A549 (cell line): ENCODE data around the gene COMT. TPM values are rescaled to one million over a fixed set of nuclear protein-coding genes. Genes with fewer than 3 reads are reported as not detected.

Experiments
- ATAC-seq, 2 experiments: fragments of 200-7000 bp in 1 of 2; fragments of >200 bp in 1 of 2; cut with Nextera tagmentation in 1 of 2; cut with Tn5 transposase in 1 of 2; 3 replicates each; pipeline versions ENCODE4 v1.8.0 to v1.9.1; 2018 to 2020; ENCODE audit warnings: mild to moderate bottlenecking in 1 of 2, moderate library complexity in 1 of 2
- CTCF ChIA-PET: fragments of 300-600 bp; sonication (Branson Sonifier 250); formaldehyde crosslinking; extraction: SDS; loops from one replicate; lab custom pipeline; 2021; ENCODE audit warnings: antibody characterized with exemption, inconsistent platforms; lab: Yijun Ruan, JAX
- POLR2A ChIA-PET: fragments of 350-600 bp; formaldehyde crosslinking; extraction: SDS; loops from one replicate; lab custom pipeline; 2021; ENCODE audit warnings: antibody characterized with exemption, inconsistent platforms; lab: Yijun Ruan, JAX
- DNase-seq, 2 experiments: peaks; one replicate each; pipeline versions ENCODE4 v3.0.0 to v3.0.0-alpha.2; 2011 to 2016; ENCODE audit warnings: low read depth in 1 of 2, low spot score in 1 of 2
- FAIRE-seq: peaks from 2 replicates; lab custom pipeline; 2011; peaks lifted over from hg19 to GRCh38; lab: Jason Lieb, UNC
- H3K27ac ChIP-seq, 2 experiments: fragments of >200 bp; sonication (Bioruptor Twin); formaldehyde crosslinking; 3 replicates each; pipeline ENCODE4 v1.5.1; 2016 to 2017
- H3K4me1 ChIP-seq: fragments of >200 bp; sonication (Bioruptor Twin); formaldehyde crosslinking; 3 replicates; pipeline ENCODE4 v1.6.1; 2016
- H3K4me2 ChIP-seq: fragments of >200 bp; sonication (Bioruptor Twin); formaldehyde crosslinking; 3 replicates; pipeline ENCODE4 v1.6.1; 2016
- H3K4me3 ChIP-seq: fragments of >200 bp; sonication (Bioruptor Twin); formaldehyde crosslinking; 3 replicates; pipeline ENCODE4 v1.5.1; 2016
- H3K9me3 ChIP-seq: fragments of >200 bp; sonication (Bioruptor Twin); formaldehyde crosslinking; 3 replicates; pipeline ENCODE4 v1.6.1; 2016
- BCL3 ChIP-seq: fragments of >200 bp; sonication (Bioruptor Twin); formaldehyde crosslinking; IDR thresholded peaks from 3 replicates; pipeline ENCODE4 v1.6.1; 2016
- BHLHE40 ChIP-seq: IDR thresholded peaks from 2 replicates; pipeline ENCODE4 v1.6.1; 2012; ENCODE audit warnings: low read depth, low read length, inconsistent platforms
- CBX2 ChIP-seq: fragments of 200-600 bp; sonication (generic); IDR thresholded peaks from 2 replicates; pipeline ENCODE4 v1.6.1; 2016; ENCODE audit warnings: low read depth, mild to moderate bottlenecking, borderline replicate concordance
- FOSB ChIP-seq: fragments of 250-450 bp; sonication (Bioruptor Pico); IDR thresholded peaks from 2 replicates; pipeline ENCODE4 v1.5.0; 2020; ENCODE audit warnings: mild to moderate bottlenecking, moderate library complexity
- GATA3 ChIP-seq: IDR thresholded peaks from 2 replicates; pipeline ENCODE4 v1.6.1; 2012; ENCODE audit warnings: borderline replicate concordance
- JUN ChIP-seq, 2 experiments: fragments of >200 bp; sonication (Bioruptor Twin); formaldehyde crosslinking; IDR thresholded peaks; 2 replicates in 1 of 2; 3 replicates in 1 of 2; pipeline ENCODE4 v1.6.1; 2016 to 2017
- KDM1A ChIP-seq: fragments of 200-600 bp; sonication (generic); IDR thresholded peaks from 2 replicates; pipeline ENCODE4 v1.6.1; 2016; ENCODE audit warnings: low read depth, mild to moderate bottlenecking
- KDM5A ChIP-seq: fragments of 200-600 bp; sonication (generic); IDR thresholded peaks from 2 replicates; pipeline ENCODE4 v1.6.1; 2016; ENCODE audit warnings: antibody characterized with exemption, mild to moderate bottlenecking
- MYC ChIP-seq: IDR thresholded peaks from 2 replicates; pipeline ENCODE4 v1.6.1; 2012; ENCODE audit warnings: mild to moderate bottlenecking, inconsistent platforms, low read length, improper control_type of control experiment, borderline replicate concordance
- NFE2L2 ChIP-seq: fragments of 150-350 bp; conservative IDR thresholded peaks from 2 replicates; pipeline ENCODE4 v1.6.1; 2014; ENCODE audit warnings: low read length
- NPAS2 ChIP-seq: fragments of 250-450 bp; sonication (Bioruptor Pico); IDR thresholded peaks from 2 replicates; pipeline ENCODE4 v1.8.0; 2022; ENCODE audit warnings: mild to moderate bottlenecking, moderate library complexity, borderline replicate concordance
- PBX3 ChIP-seq: IDR thresholded peaks from 2 replicates; pipeline ENCODE4 v1.6.1; 2012
- PHF8 ChIP-seq: fragments of 200-600 bp; sonication (generic); IDR thresholded peaks from 2 replicates; pipeline ENCODE4 v1.6.1; 2016; ENCODE audit warnings: low read depth, mild to moderate bottlenecking, antibody characterized with exemption, moderate library complexity, borderline replicate concordance
- POLR2A ChIP-seq: IDR thresholded peaks from 2 replicates; pipeline ENCODE4 v1.6.1; 2012; ENCODE audit warnings: mild to moderate bottlenecking, low read length
- POLR2AphosphoS2 ChIP-seq: conservative IDR thresholded peaks from 2 replicates; pipeline ENCODE4 v1.6.1; 2012; ENCODE audit warnings: low read length, improper control_type of control experiment, inconsistent platforms
- RAD21 ChIP-seq, 2 experiments: fragments of >200 bp in 1 of 2; sonication (Bioruptor Twin) in 1 of 2; formaldehyde crosslinking in 1 of 2; IDR thresholded peaks in 1 of 2; conservative IDR thresholded peaks in 1 of 2; 2 replicates in 1 of 2; 3 replicates in 1 of 2; pipeline ENCODE4 v1.6.1; 2012 to 2018; ENCODE audit warnings: inconsistent platforms in 1 of 2
- RARB ChIP-seq: fragments of 250-450 bp; sonication (Bioruptor Pico); IDR thresholded peaks from 2 replicates; pipeline ENCODE4 v1.8.0; 2021; ENCODE audit warnings: mild to moderate bottlenecking, moderate library complexity
- RNF2 ChIP-seq: fragments of 200-600 bp; sonication (generic); IDR thresholded peaks from 2 replicates; pipeline ENCODE4 v1.6.1; 2016; ENCODE audit warnings: low read depth, mild to moderate bottlenecking, antibody characterized with exemption, moderate library complexity, borderline replicate concordance
- SMC3 ChIP-seq: fragments of >200 bp; sonication (Bioruptor Twin); formaldehyde crosslinking; IDR thresholded peaks from 3 replicates; pipeline ENCODE4 v1.6.1; 2018; ENCODE audit warnings: inconsistent platforms
- SREBF2 ChIP-seq: fragments of 450-650 bp; IDR thresholded peaks from 2 replicates; pipeline ENCODE4 v1.6.1; 2014; ENCODE audit warnings: mild to moderate bottlenecking, moderate library complexity
- TFCP2L1 ChIP-seq: fragments of 250-450 bp; sonication (Bioruptor Pico); IDR thresholded peaks from 2 replicates; pipeline ENCODE4 v1.5.0; 2021; ENCODE audit warnings: mild to moderate bottlenecking
- ZC3H11A ChIP-seq: fragments of 450-650 bp; IDR thresholded peaks from 2 replicates; pipeline ENCODE4 v1.6.1; 2014; ENCODE audit warnings: antibody characterized with exemption, mild to moderate bottlenecking
- ZFP36 ChIP-seq: fragments of 450-650 bp; IDR thresholded peaks from 2 replicates; pipeline ENCODE4 v1.6.1; 2014; ENCODE audit warnings: borderline replicate concordance; ENCODE audit not compliant: partially characterized antibody
- ZSCAN20 ChIP-seq: fragments of 250-450 bp; sonication (Bioruptor Pico); IDR thresholded peaks from 2 replicates; pipeline ENCODE4 v1.8.0; 2022; ENCODE audit warnings: mild to moderate bottlenecking, moderate library complexity
- WGBS: methylation state at CpG from one replicate; pipeline ENCODE4 v1.1.6; 2017; ENCODE audit errors: missing lambda C conversion rate; 5-methylcytosine and 5-hydroxymethylcytosine counted together
- polyA minus RNA-seq: library from RNA; depleted of rRNA, polyadenylated mRNA; stranded (reverse); fragments of >200 nt; gene quantifications from 2 replicates; pipeline ENCODE4 v1.2.3, GENCODE V29; 2011; rRNA and poly(A)+ RNA removed
- polyA plus RNA-seq, 4 experiments: library from polyadenylated mRNA; depleted of rRNA in 3 of 4; stranded (reverse); fragments of >200 nt; fragmentation: RNase III in 1 of 4; extraction: RNeasy Plus Mini Kit Qiagen cat#74134 plus additional on column Dnase treatment in 1 of 4; gene quantifications; 2 replicates in 3 of 4; 3 replicates in 1 of 4; pipeline ENCODE4 v1.2.3, GENCODE V29; 2011 to 2017
- TF ChIP-seq, protein P1 (sequence below): fragments of 200-600 bp; sonication (generic); IDR thresholded peaks from 2 replicates; pipeline ENCODE4 v1.6.1; 2016; ENCODE audit warnings: antibody characterized with exemption, mild to moderate bottlenecking, moderate library complexity
- TF ChIP-seq, protein P2 (sequence below): fragments of >200 bp; sonication (Bioruptor Twin); formaldehyde crosslinking; IDR thresholded peaks from 2 replicates; pipeline ENCODE4 v1.6.1; 2016
- TF ChIP-seq, protein P3 (sequence below): fragments of 150-350 bp; IDR thresholded peaks from 2 replicates; pipeline ENCODE4 v1.6.1; 2014; ENCODE audit warnings: low read depth, mild to moderate bottlenecking, low read length

Gene COMT
- 69.5 and 72.3 TPM in 2 replicates for polyA plus RNA-seq (2011; rRNA removed)
- 269 and 292 TPM in 2 replicates for polyA plus RNA-seq (2012; cell fraction: cytosol; rRNA removed)
- polyA plus RNA-seq (2012; cell fraction: nucleus; rRNA removed) = 253 and 314 TPM in 2 replicates
- polyA plus RNA-seq (2017; fragmentation: RNase III; extraction: RNeasy Plus Mini Kit Qiagen cat#74134 plus additional on column Dnase treatment) = 113 to 135 TPM (median 125 TPM) in 3 replicates
- polyA minus RNA-seq = 21.7 and 39.3 TPM in 2 replicates

- FAIRE-seq = no peak
- POLR2A ChIA-PET = interaction anchor here (0.5 to 0.9 kb wide), 2 partner anchors 12 to 1930 kb away, joined by 3 to 9 read pairs; no protein-coding TSS in a partner anchor
These were observed at the start of gene COMT, which contains the start of gene TXNRD2 for GRCh38 chr22:19941365-19942082. TSS of gene COMT (plus strand) at chr22:19941772. CDS start at chr22:19962527, 20,755 bp downstream. TSS of gene TXNRD2 (minus strand) at chr22:19941818. CDS start at chr22:19941803, 15 bp downstream.

GRCh38 chr22:19892257-19892879 lies 49.2 kb upstream of the COMT start:
- Histone ChIP-seq H3K4me3 (no peak overlapping the region), H3K27ac (peak overlapping the region in 1 of 2 experiments; percentile 62; a peak in 2 of 6 replicates), H3K4me2 (no peak overlapping the region), H3K4me1 (peaks cover 14% of the 10 kb centered on the region), H3K9me3 (no peaks in the 10 kb centered on the region)
- 85% methylated on average over 19 of the region's 24 CpGs for WGBS
- ChIA-PET POLR2A (no interaction called here), CTCF (interaction anchor here (0.7 to 4.2 kb wide), 6 partner anchors 11 to 162 kb away, joined by 3 to 23 read pairs (median 4); no protein-coding TSS in a partner anchor)
- ATAC-seq (no peak), FAIRE-seq (no peak), DNase-seq (no peak)
- no peak for TF ChIP-seq SMC3
- no peak for TF ChIP-seq ZSCAN20
- TF ChIP-seq POLR2A = no peak
- no peak for TF ChIP-seq CBX2
- no peak for TF ChIP-seq MYC
- no peak for TF ChIP-seq KDM1A
- TF ChIP-seq ZC3H11A = no peak
- TF ChIP-seq RARB (CRISPR knock-in tag) = no peak
- TF ChIP-seq GATA3 = no peak
- no peak for TF ChIP-seq NPAS2 (CRISPR knock-in tag)
- no peak for TF ChIP-seq RNF2
- TF ChIP-seq RAD21 (conservative IDR thresholded peaks at IDR 0.05 in 1 of 2, IDR thresholded peaks at IDR 0.05 in 1 of 2) = no peak
- TF ChIP-seq, protein P1, sequence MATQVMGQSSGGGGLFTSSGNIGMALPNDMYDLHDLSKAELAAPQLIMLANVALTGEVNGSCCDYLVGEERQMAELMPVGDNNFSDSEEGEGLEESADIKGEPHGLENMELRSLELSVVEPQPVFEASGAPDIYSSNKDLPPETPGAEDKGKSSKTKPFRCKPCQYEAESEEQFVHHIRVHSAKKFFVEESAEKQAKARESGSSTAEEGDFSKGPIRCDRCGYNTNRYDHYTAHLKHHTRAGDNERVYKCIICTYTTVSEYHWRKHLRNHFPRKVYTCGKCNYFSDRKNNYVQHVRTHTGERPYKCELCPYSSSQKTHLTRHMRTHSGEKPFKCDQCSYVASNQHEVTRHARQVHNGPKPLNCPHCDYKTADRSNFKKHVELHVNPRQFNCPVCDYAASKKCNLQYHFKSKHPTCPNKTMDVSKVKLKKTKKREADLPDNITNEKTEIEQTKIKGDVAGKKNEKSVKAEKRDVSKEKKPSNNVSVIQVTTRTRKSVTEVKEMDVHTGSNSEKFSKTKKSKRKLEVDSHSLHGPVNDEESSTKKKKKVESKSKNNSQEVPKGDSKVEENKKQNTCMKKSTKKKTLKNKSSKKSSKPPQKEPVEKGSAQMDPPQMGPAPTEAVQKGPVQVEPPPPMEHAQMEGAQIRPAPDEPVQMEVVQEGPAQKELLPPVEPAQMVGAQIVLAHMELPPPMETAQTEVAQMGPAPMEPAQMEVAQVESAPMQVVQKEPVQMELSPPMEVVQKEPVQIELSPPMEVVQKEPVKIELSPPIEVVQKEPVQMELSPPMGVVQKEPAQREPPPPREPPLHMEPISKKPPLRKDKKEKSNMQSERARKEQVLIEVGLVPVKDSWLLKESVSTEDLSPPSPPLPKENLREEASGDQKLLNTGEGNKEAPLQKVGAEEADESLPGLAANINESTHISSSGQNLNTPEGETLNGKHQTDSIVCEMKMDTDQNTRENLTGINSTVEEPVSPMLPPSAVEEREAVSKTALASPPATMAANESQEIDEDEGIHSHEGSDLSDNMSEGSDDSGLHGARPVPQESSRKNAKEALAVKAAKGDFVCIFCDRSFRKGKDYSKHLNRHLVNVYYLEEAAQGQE = no peak
- TF ChIP-seq FOSB = no peak

More at GRCh38 chr22:19941365-19942082, at the start of gene COMT, which contains the start of gene TXNRD2:
- TF ChIP-seq GATA3 (no peak), TFCP2L1 (no peak), POLR2AphosphoS2 (no peak), PHF8 (peak; percentile 77; the same call in 1 of the 2 replicates), POLR2A (peak; percentile 60), BCL3 (0 out of 3 replicates have a peak, but pooled peaks have one; percentile 44), SREBF2 (no peak), PBX3 (no peak), KDM5A (no peak), ZFP36 (no peak), BHLHE40 (no peak), RARB (CRISPR knock-in tag) (no peak), JUN (IDR thresholded peaks at IDR 0.05) (peak; percentile 48 to 72; a peak in 3 of 5 replicates), NFE2L2 (no peak)
- TF ChIP-seq, protein P2, sequence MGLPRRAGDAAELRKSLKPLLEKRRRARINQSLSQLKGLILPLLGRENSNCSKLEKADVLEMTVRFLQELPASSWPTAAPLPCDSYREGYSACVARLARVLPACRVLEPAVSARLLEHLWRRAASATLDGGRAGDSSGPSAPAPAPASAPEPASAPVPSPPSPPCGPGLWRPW = no peak
- TF ChIP-seq, protein P3, sequence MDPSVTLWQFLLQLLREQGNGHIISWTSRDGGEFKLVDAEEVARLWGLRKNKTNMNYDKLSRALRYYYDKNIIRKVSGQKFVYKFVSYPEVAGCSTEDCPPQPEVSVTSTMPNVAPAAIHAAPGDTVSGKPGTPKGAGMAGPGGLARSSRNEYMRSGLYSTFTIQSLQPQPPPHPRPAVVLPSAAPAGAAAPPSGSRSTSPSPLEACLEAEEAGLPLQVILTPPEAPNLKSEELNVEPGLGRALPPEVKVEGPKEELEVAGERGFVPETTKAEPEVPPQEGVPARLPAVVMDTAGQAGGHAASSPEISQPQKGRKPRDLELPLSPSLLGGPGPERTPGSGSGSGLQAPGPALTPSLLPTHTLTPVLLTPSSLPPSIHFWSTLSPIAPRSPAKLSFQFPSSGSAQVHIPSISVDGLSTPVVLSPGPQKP = no peak
- ATAC-seq = peak; percentile 88 to 91
- Histone ChIP-seq H3K4me2 (peak within 1 kb of the TSS; percentile 93), H3K27ac (peak within 1 kb of the TSS; percentile 99 to 100), H3K4me1 (peaks cover 20% of the 10 kb centered on the region), H3K4me3 (peak within 1 kb of the TSS; percentile 91), H3K9me3 (no peaks in the 10 kb centered on the region)
- peak; percentile 46 to 62 for DNase-seq
- 8% methylated on average over 4 of the region's 63 CpGs for WGBS
- CTCF ChIA-PET = no interaction called here
